A673 (cell line): Measurements from ENCODE around the gene IMMP1L. TPM values are rescaled to one million over a fixed set of nuclear protein-coding genes. Genes with fewer than 3 reads are reported as not detected.

Experiments
- BruUV-seq: library from RNA; stranded (reverse); fragments of 400-500 nt; replicated peaks from 2 replicates; lab custom pipeline; 2021; lab: Mats Ljungman, UMichigan
- CTCF ChIA-PET: fragments of 300-600 bp; sonication (Branson Sonifier 250); formaldehyde crosslinking; loops from one replicate; lab custom pipeline; 2022; ENCODE audit warnings: antibody characterized with exemption; lab: Charles Lee
- POLR2A ChIA-PET: fragments of 300-600 bp; sonication (Branson Sonifier 250); formaldehyde crosslinking; loops from one replicate; lab custom pipeline; 2022; ENCODE audit warnings: antibody characterized with exemption; ENCODE audit not compliant: low non-redundant PET; lab: Charles Lee
- DNase-seq: peaks from one replicate; pipeline ENCODE4 v3.0.0-alpha.2; 2015; ENCODE audit warnings: low spot score
- H3K27ac ChIP-seq: fragments of 200-600 bp; sonication (generic); 2 replicates; pipeline ENCODE4 v1.5.1; 2016; ENCODE audit warnings: mixed run types, low read depth, mild to moderate bottlenecking, mixed read lengths, antibody characterized with exemption, low read length; ENCODE audit not compliant: poor library complexity, severe bottlenecking
- H3K27me3 ChIP-seq: fragments of 200-600 bp; sonication (generic); replicated peaks from 2 replicates; pipeline ENCODE4 v1.6.1; 2017; ENCODE audit warnings: mixed run types, low read depth, mild to moderate bottlenecking, mixed read lengths, antibody characterized with exemption, low read length; ENCODE audit not compliant: insufficient read depth, poor library complexity
- H3K36me3 ChIP-seq: fragments of 200-600 bp; sonication (generic); 2 replicates; pipeline ENCODE4 v1.6.1; 2016; ENCODE audit warnings: mixed run types, mild to moderate bottlenecking, mixed read lengths, antibody characterized with exemption, low read length; ENCODE audit not compliant: insufficient read depth, poor library complexity, severe bottlenecking
- H3K4me1 ChIP-seq: fragments of 200-600 bp; sonication (generic); 2 replicates; pipeline ENCODE4 v1.6.1; 2017; ENCODE audit warnings: mixed run types, mild to moderate bottlenecking, mixed read lengths, antibody characterized with exemption, low read length; ENCODE audit not compliant: insufficient read depth, poor library complexity, severe bottlenecking
- H3K4me3 ChIP-seq: fragments of 200-600 bp; sonication (generic); 2 replicates; pipeline ENCODE4 v1.5.1; 2016; ENCODE audit warnings: low read depth, mixed run types, mild to moderate bottlenecking, mixed read lengths, low read length; ENCODE audit not compliant: poor library complexity, severe bottlenecking
- H3K9me3 ChIP-seq: fragments of 200-600 bp; sonication (generic); 2 replicates; pipeline ENCODE4 v1.6.1; 2016; ENCODE audit warnings: mixed run types, low read depth, mild to moderate bottlenecking, mixed read lengths, antibody characterized with exemption, low read length; ENCODE audit not compliant: poor library complexity, severe bottlenecking
- CTCF ChIP-seq: fragments of 300-800, 200-600 bp; sonication (generic); conservative IDR thresholded peaks from 2 replicates; pipeline ENCODE4 v1.5.1; 2017; ENCODE audit warnings: low read depth, mild to moderate bottlenecking, antibody characterized with exemption, low read length, moderate library complexity, mixed read lengths
- EZH2 ChIP-seq: fragments of 200-600 bp; sonication (generic); IDR thresholded peaks from 2 replicates; pipeline ENCODE4 v1.6.1; 2017; ENCODE audit warnings: borderline replicate concordance, low read depth, mild to moderate bottlenecking, mixed read lengths, antibody characterized with exemption, low read length; ENCODE audit not compliant: poor library complexity, severe bottlenecking
- intact Hi-C: fragments of 100-400 bp; cut with micrococcal nuclease; formaldehyde crosslinking; loops from one replicate; pipeline ENCODE4 v1.10.0; 2022; ENCODE audit not compliant: unreplicated experiment
- total RNA-seq: library from RNA; stranded (reverse); gene quantifications from 2 replicates; pipeline ENCODE4 v1.2.3, GENCODE V29; 2021

IMMP1L gene
- total RNA-seq, 1 experiment from 2014 or later = 88.3 TPM

- ChIA-PET POLR2A (no interaction called here), CTCF (no interaction called here)
- Histone ChIP-seq H3K9me3 (peaks cover 4% of the 10 kb centered on the region), H3K27me3 (no peaks in the 10 kb centered on the region), H3K4me1 (peaks cover 5% of the 10 kb centered on the region), H3K4me3 (no peak overlapping the region), H3K36me3 (peaks cover 4% of the 10 kb centered on the region), H3K27ac (no peak overlapping the region)
- BruUV-seq = no TSS peak
- DNase-seq = peak; percentile 39
- intact Hi-C loops = no loop called here
- TF ChIP-seq CTCF = no peak
- no peak for TF ChIP-seq EZH2
Measured at GRCh38 chr11:31412946-31413345, 96.5 kb downstream of the IMMP1L start.

DNA sequence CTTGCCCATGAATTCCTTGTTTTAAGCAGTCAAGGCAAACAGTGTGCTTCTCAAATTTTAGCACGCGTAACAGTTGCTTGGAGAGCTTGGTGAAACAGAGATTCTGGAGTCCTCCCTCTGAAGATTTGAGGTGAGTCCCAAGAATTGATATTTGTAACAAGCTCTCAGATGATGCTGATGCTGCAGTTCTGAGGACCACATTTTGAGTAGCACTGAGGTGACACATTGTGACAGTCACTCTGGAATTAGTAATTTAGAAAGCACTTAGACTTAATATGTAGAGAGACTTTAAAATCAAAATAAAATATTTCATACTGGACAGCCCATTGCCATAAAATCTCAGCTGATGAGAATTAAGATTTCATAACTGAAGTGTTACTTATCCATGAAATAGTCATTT is 101.2 kb downstream of the IMMP1L start:
- Histone ChIP-seq H3K36me3 (peaks cover 4% of the 10 kb centered on the region), H3K27me3 (no peaks in the 10 kb centered on the region), H3K4me3 (no peak overlapping the region), H3K27ac (no peak overlapping the region), H3K9me3 (peaks cover 4% of the 10 kb centered on the region), H3K4me1 (peaks cover 5% of the 10 kb centered on the region)
- ChIA-PET CTCF (no interaction called here), POLR2A (no interaction called here)
- no TSS peak for BruUV-seq
- no peak for TF ChIP-seq CTCF
- TF ChIP-seq EZH2 = no peak
- intact Hi-C loops = no loop called here
- DNase-seq = no peak

GRCh38 chr11:31404614-31405013 is 104.8 kb downstream of the IMMP1L start:
- no peak overlapping the region for H3K27ac ChIP-seq
- H3K27me3 ChIP-seq = no peaks in the 10 kb centered on the region
- intact Hi-C loops = no loop called here
- H3K4me1 ChIP-seq = peaks cover 5% of the 10 kb centered on the region
- ChIA-PET POLR2A (no interaction called here), CTCF (no interaction called here)
- no peaks in the 10 kb centered on the region for H3K9me3 ChIP-seq
- BruUV-seq = no TSS peak
- H3K36me3 ChIP-seq = no peaks in the 10 kb centered on the region
- H3K4me3 ChIP-seq = no peak overlapping the region
- TF ChIP-seq CTCF (no peak), EZH2 (no peak)
- DNase-seq = no peak
